SK-N-MC (cell line): ENCODE data around the gene GTSF1L.

Experiments used
- DNase-seq: peaks from one replicate; pipeline ENCODE4 v3.0.0-alpha.2; 2011; ENCODE audit warnings: low read depth, low spot score
- H3K27ac ChIP-seq: fragments of 200-600 bp; sonication (generic); 2 replicates; pipeline ENCODE4 v1.5.1; 2016; ENCODE audit warnings: mixed run types
- H3K36me3 ChIP-seq: fragments of 200-600 bp; sonication (generic); 2 replicates; pipeline ENCODE4 v1.6.1; 2017; ENCODE audit warnings: antibody characterized with exemption, low read length, mixed read lengths; ENCODE audit not compliant: insufficient read depth
- H3K4me3 ChIP-seq: fragments of 200-600 bp; sonication (generic); 2 replicates; pipeline ENCODE4 v1.5.1; 2016
- H3K9ac ChIP-seq: fragments of 200-600 bp; sonication (generic); 2 replicates; pipeline ENCODE4 v1.8.0; 2017; ENCODE audit warnings: mixed run types, mixed read lengths; ENCODE audit not compliant: insufficient read length
- H3K9me3 ChIP-seq: fragments of 200-600 bp; sonication (generic); 2 replicates; pipeline ENCODE4 v1.6.1; 2017; ENCODE audit warnings: low read depth, mild to moderate bottlenecking, antibody characterized with exemption, low read length, moderate library complexity, mixed read lengths
- EZH2 ChIP-seq: fragments of 200-600 bp; sonication (generic); IDR thresholded peaks from one replicate; pipeline ENCODE4 v1.6.1; 2017; ENCODE audit warnings: antibody characterized with exemption
- FOXP2 ChIP-seq: optimal IDR thresholded peaks from 2 replicates; pipeline ENCODE3; 2011; ENCODE audit warnings: mild to moderate bottlenecking, moderate library complexity; ENCODE audit not compliant: insufficient read depth; ENCODE audit errors: extremely low read length, control extremely low read depth
- POLR2AphosphoS5 ChIP-seq: IDR thresholded peaks from 2 replicates; pipeline ENCODE4 v1.6.1; 2012; ENCODE audit warnings: mild to moderate bottlenecking, low read depth, low read length, borderline replicate concordance

Gene GTSF1L

DNA sequence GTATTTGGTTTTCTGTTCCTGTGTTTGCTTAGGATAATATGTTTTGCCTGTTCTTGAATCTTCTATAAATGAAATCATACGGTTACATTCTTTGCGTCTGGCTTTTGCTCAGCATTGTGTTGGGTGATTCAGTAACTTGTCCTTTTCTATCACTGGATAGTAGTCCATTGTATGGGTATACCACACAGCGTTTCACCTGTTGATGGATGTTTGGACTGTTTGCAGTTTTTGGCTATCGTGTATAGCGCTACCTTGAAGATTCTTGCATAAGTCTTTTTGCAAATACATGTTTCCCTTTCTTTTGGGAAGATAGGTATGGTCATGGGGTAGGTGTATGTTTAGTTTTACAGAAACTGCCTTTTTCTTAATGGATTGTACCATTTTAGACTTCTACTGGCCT is 50.4 kb downstream of the GTSF1L start:
- Histone ChIP-seq H3K36me3 (peaks cover 47% of the 10 kb centered on the region), H3K9me3 (no peaks in the 10 kb centered on the region), H3K27ac (no peak overlapping the region), H3K9ac (no peak overlapping the region), H3K4me3 (no peak overlapping the region)
- no peak for DNase-seq
- TF ChIP-seq POLR2AphosphoS5 (no peak), FOXP2 (no peak), EZH2 (no peak)
